Measurements from ENCODE around the gene AGK.
"Not testable (repeated sequence)": the region's sequence is repeated elsewhere in the genome, so short reads cannot be mapped to it uniquely, and the experiment has no call there.

The AGK gene

DNA sequence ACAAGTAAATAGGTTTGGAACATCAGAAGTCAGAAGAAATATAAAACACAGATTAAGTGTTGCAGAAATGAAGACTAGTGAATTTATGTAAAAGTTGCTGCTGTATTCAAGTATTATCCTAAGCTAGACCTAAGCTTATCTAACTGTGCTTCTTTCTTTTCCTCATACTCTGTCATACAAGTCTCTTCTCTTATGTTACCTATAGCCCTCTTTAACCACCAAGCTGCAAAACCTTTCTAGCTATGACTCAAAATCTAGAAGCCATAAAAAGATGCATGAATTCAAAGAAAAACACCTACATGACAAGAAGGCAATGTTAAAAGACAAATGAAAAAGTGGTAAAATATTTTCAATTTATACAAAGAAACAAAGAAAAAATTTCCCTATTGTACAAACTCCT lies 127.8 kb downstream of the AGK start:
- H3K4me3 ChIP-seq (ENCODE audit: low read depth, low read length) = no peak overlapping the region
- TF ChIP-seq, protein P1, sequence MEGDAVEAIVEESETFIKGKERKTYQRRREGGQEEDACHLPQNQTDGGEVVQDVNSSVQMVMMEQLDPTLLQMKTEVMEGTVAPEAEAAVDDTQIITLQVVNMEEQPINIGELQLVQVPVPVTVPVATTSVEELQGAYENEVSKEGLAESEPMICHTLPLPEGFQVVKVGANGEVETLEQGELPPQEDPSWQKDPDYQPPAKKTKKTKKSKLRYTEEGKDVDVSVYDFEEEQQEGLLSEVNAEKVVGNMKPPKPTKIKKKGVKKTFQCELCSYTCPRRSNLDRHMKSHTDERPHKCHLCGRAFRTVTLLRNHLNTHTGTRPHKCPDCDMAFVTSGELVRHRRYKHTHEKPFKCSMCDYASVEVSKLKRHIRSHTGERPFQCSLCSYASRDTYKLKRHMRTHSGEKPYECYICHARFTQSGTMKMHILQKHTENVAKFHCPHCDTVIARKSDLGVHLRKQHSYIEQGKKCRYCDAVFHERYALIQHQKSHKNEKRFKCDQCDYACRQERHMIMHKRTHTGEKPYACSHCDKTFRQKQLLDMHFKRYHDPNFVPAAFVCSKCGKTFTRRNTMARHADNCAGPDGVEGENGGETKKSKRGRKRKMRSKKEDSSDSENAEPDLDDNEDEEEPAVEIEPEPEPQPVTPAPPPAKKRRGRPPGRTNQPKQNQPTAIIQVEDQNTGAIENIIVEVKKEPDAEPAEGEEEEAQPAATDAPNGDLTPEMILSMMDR (IDR thresholded peaks at IDR 0.05; ENCODE audit: low read depth, low read length) = no peak

DNA sequence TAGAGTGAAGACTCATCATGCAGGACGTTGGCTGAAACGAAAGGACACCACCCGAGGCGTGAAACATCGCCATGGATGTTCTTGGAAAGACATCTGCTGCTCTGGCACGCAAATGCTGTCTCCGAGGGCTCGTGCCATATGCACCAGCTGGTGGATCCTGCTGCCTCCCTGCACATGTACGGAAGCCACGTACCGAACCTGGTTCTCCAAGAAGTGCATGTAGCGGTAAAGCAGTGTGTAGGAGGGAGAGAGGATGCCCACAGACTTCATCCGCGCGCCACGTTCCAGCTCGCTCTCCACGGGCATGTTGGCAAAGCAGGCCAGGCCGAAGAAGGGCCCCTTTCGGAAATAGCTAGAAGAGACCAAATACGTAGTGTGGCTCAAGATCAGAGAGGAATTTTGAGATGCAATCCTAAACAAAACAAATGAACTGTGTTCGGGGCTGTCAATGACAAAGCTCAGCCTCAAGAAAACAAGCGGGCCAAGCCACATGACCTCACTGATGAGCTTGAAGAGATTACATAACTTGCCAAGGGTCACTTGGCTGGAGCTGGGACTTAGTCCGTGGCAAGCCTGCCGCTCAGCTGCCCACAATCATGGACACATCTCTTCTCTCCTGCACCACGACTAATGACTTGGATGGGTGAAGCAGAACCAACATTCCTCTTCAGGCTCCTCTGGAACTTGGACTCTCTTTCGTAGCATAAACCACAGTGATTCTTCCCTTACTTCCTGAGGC lies 134.2 kb downstream of the AGK start:
- TF ChIP-seq, protein P1 (IDR thresholded peaks at IDR 0.05; ENCODE audit: low read depth, low read length) = no peak
- H3K4me3 ChIP-seq (ENCODE audit: low read depth, low read length) = no peak overlapping the region

DNA sequence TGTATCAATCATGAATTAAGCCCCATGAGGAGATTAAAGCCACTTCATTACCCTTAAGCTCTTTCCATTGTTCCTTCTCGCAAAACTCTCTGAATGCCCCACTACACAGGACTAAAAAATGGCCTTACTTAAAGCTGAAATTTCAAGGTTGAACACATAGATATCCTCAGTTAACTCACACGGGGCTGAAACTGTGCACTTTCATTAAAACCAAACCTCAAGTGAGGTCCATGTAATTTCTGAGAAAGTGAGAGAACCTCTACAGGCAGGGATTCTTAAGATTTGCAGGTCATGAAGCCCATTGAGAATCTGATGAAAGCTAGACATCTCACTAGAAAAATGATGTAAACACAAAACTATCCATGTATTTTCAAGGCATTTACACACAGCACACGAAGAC lies 134.9 kb downstream of the AGK start:
- TF ChIP-seq, protein P1 (IDR thresholded peaks at IDR 0.05; ENCODE audit: low read depth, low read length) = no peak
- no peak overlapping the region for H3K4me3 ChIP-seq (ENCODE audit: low read depth, low read length)

DNA sequence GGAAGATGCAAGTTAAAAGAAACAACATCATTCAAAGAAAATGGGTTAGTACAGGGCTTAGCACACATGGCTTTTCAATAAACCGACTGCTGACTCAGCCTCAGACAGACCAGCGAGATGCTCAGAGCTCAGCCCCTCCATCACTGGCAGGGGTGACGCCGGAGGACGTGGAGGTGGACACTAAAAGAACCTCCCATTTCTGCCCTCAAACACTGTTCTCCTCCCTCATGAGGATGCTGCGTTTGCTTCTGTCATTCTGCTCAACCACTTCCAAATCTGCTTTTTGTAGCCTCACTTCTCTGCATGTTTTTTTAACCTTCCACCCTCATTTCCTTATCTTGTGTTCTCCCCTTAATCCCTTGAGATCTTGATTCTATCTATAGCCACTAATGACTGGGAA lies 135.5 kb downstream of the AGK start:
- TF ChIP-seq, protein P1 (IDR thresholded peaks at IDR 0.05; ENCODE audit: low read depth, low read length) = no peak
- no peak overlapping the region for H3K4me3 ChIP-seq (ENCODE audit: low read depth, low read length)

DNA sequence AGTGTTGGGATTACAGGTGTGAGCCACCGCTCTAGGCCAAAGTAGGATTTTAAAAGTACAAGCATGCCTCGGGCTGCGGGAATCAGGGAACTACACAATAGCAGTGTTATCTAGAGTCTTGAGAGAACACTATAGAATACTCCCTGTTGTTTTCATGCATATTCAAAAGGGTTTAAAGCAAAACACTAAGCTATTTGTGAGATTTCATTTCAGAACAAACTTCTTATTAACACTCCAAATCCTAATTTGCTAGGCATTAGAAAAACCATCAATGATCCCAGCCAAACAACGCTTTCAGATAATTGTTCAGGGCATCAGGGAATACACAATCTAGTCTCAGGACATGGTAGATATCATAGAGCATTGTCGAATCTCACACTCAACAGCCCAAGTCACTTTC lies 136.8 kb downstream of the AGK start:
- TF ChIP-seq, protein P1 (IDR thresholded peaks at IDR 0.05; ENCODE audit: low read depth, low read length) = no peak
- no peak overlapping the region for H3K4me3 ChIP-seq (ENCODE audit: low read depth, low read length)

DNA sequence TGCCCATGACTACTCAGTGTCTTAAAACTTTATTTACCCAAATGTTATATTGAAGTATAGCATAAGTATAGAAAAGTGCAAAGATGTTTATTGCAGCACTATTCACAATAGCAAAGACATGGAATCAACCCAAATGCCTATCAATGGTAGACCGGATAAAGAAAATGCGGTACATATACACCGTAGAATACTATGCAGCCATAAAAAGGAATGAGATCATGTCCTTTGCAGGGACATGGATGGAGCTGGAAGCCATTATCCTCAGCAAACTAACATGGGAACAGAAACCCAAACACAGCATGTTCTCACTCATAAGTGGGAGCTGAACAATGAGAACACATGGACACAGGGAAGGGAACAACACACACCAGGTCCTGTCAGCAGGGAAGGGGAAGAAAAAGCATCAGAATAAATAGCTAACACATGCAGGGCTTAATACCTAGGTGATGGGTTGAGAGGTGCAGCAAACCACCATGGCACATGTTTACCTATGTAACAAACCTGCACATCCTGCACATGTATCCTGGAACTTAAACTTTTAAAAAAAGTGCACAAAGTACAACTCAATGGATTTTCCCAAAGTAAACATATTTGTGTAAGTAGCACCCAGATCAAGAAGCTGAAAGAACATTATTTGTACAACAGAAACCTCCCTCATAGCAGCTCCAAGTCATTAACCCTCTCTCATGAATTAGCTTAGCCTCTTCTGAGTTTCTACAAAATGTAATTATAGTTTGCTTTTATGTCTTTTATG lies 138.0 kb downstream of the AGK start:
- not testable (repeated sequence) for H3K4me3 ChIP-seq (ENCODE audit: low read depth, low read length)

DNA sequence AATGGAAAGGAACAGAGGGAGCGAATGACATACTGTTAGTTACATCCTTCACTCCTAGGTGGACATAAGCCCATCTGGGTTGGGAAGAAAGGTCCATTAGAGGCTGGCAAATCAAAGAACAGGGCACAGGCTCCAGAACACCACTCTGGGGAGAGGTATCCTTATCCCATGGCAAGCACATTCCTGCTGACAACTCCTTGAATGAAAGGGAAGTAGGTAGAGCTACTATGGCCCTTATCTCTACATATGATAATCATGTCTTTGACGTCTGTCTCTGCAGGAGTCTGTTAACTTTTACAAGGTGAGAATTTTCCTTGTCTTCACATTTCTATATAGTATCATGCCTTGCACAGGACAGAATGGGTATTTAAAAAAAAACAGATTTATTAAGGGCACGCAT lies 140.3 kb downstream of the AGK start:
- TF ChIP-seq, protein P1 (IDR thresholded peaks at IDR 0.05; ENCODE audit: low read depth, low read length) = no peak
- H3K4me3 ChIP-seq (ENCODE audit: low read depth, low read length) = no peak overlapping the region
